HG03571 (cell line): ENCODE measurements around the gene ZNF562.
"Not testable (repeated sequence)": the region's sequence is repeated elsewhere in the genome, so short reads cannot be mapped to it uniquely, and the experiment has no call there.

Experiments
- ATAC-seq: cut with Tn5 transposase; IDR thresholded peaks from one replicate; pipeline ENCODE4 v1.9.1; 2021; ENCODE audit not compliant: unreplicated experiment

Gene ZNF562

GRCh38 chr19:9674663-9675357, at the start of gene ZNF562:
ZNF562 (minus strand) TSS chr19:9675100; CDS start chr19:9660744, 14,356 bp downstream.
- peak; percentile 88 for ATAC-seq

- no peak for ATAC-seq
Observed at GRCh38 chr19:9724157-9724556, 49.3 kb upstream of the ZNF562 start.

- ATAC-seq: no peak
Observed at GRCh38 chr19:9721861-9722260, 47.0 kb upstream of the ZNF562 start.

- ATAC-seq: no peak
Observed at GRCh38 chr19:9720541-9720940, 45.6 kb upstream of the ZNF562 start.

- no peak for ATAC-seq
Observed at GRCh38 chr19:9711815-9712214, 36.9 kb upstream of the ZNF562 start.

GRCh38 chr19:9709305-9709704, 34.4 kb upstream of the ZNF562 start:
- ATAC-seq: no peak

- ATAC-seq: no peak
Observed at GRCh38 chr19:9705836-9706235, 30.9 kb upstream of the ZNF562 start.

- no peak for ATAC-seq
Observed at GRCh38 chr19:9702186-9702585, 27.3 kb upstream of the ZNF562 start.

GRCh38 chr19:9700229-9700981, 25.5 kb upstream of the ZNF562 start:
- no peak for ATAC-seq

GRCh38 chr19:9690301-9690700, 15.4 kb upstream of the ZNF562 start:
- ATAC-seq: not testable (repeated sequence)

GRCh38 chr19:9679996-9680395, 5.1 kb upstream of the ZNF562 start:
- ATAC-seq: not testable (repeated sequence)

- ATAC-seq: not testable (repeated sequence)
Observed at GRCh38 chr19:9675358-9675901, 530 bp upstream of the ZNF562 start.

GRCh38 chr19:9673912-9674662, 813 bp downstream of the ZNF562 start:
- ATAC-seq: no peak

- ATAC-seq: no peak
Observed at GRCh38 chr19:9672893-9673292, 2.0 kb downstream of the ZNF562 start.

- ATAC-seq: no peak
Observed at GRCh38 chr19:9671655-9672054, 3.2 kb downstream of the ZNF562 start.

- ATAC-seq: no peak
Observed at GRCh38 chr19:9668544-9668943, 6.4 kb downstream of the ZNF562 start.

- no peak for ATAC-seq
Observed at GRCh38 chr19:9667898-9668297, 7.0 kb downstream of the ZNF562 start.

- ATAC-seq: no peak
Observed at GRCh38 chr19:9658769-9659168, 16.1 kb downstream of the ZNF562 start.

- not testable (repeated sequence) for ATAC-seq
Observed at GRCh38 chr19:9653066-9653555, 21.8 kb downstream of the ZNF562 start.

GRCh38 chr19:9651464-9651863, 23.4 kb downstream of the ZNF562 start:
- not testable (repeated sequence) for ATAC-seq

- no peak for ATAC-seq
Observed at GRCh38 chr19:9650345-9650744, 24.6 kb downstream of the ZNF562 start.
